ENCODE results near the gene C1GALT1. TPM values are rescaled to one million over a fixed set of nuclear protein-coding genes. Genes with fewer than 3 reads are reported as not detected.

C1GALT1 gene
- total and polyA plus RNA-seq, 4 donors = 27.6 to 36.1 (median 34.1) TPM

- H3K36me3 ChIP-seq (ENCODE audit: control insufficient read depth, insufficient read depth, low read length) = no peaks in the 10 kb centered on the region
- no CpG with 5 or more reads among the region's 2 CpGs for WGBS (ENCODE audit: insufficient coverage)
- no peak for DNase-seq (ENCODE audit: low read depth in 4 of 6, low spot score in 6 of 6)
Observed at GRCh38 chr7:7228472-7228871, 46.1 kb downstream of the C1GALT1 start.

GRCh38 chr7:7228967-7229366 lies 46.6 kb downstream of the C1GALT1 start:
- DNase-seq (ENCODE audit: low read depth in 4 of 6, low spot score in 6 of 6) = peak in 4 of 6 donors; percentile 7 to 51 (median 20)
- H3K27me3 ChIP-seq (ENCODE audit: control insufficient read depth, insufficient read depth, low read length) = no peaks in the 10 kb centered on the region
- H3K27ac ChIP-seq (ENCODE audit: low read depth, low read length) = peak overlapping the region; percentile 52
- no peak overlapping the region for H3K4me3 ChIP-seq (ENCODE audit: low read depth, low read length)
- no peaks in the 10 kb centered on the region for H3K36me3 ChIP-seq (ENCODE audit: control insufficient read depth, insufficient read depth, low read length)
- WGBS (ENCODE audit: insufficient coverage) = 44% methylated on average over 1 of the region's 1 CpG
- peaks cover 2% of the 10 kb centered on the region for H3K9me3 ChIP-seq (ENCODE audit: control insufficient read depth, insufficient read depth, low read length)
- H3K4me1 ChIP-seq (ENCODE audit: control insufficient read depth, insufficient read depth, low read length) = no peaks in the 10 kb centered on the region

More at GRCh38 chr7:7228472-7228871, 46.1 kb downstream of the C1GALT1 start:
- H3K4me3 ChIP-seq (ENCODE audit: low read depth, low read length) = no peak overlapping the region
- H3K4me1 ChIP-seq (ENCODE audit: control insufficient read depth, insufficient read depth, low read length) = no peaks in the 10 kb centered on the region
- H3K9me3 ChIP-seq (ENCODE audit: control insufficient read depth, insufficient read depth, low read length) = peaks cover 2% of the 10 kb centered on the region
- H3K27ac ChIP-seq (ENCODE audit: low read depth, low read length) = peak overlapping the region; percentile 52
- H3K27me3 ChIP-seq (ENCODE audit: control insufficient read depth, insufficient read depth, low read length) = no peaks in the 10 kb centered on the region

GRCh38 chr7:7231000-7231399 lies 48.7 kb downstream of the C1GALT1 start:
- H3K9me3 ChIP-seq (ENCODE audit: control insufficient read depth, insufficient read depth, low read length) = peaks cover 2% of the 10 kb centered on the region
- DNase-seq (ENCODE audit: low read depth in 4 of 6, low spot score in 6 of 6) = no peak
- no peak overlapping the region for H3K4me3 ChIP-seq (ENCODE audit: low read depth, low read length)
- no peaks in the 10 kb centered on the region for H3K27me3 ChIP-seq (ENCODE audit: control insufficient read depth, insufficient read depth, low read length)
- no CpG with 5 or more reads among the region's 1 CpG for WGBS (ENCODE audit: insufficient coverage)
- H3K4me1 ChIP-seq (ENCODE audit: control insufficient read depth, insufficient read depth, low read length) = no peaks in the 10 kb centered on the region
- no peak overlapping the region for H3K27ac ChIP-seq (ENCODE audit: low read depth, low read length)
- no peaks in the 10 kb centered on the region for H3K36me3 ChIP-seq (ENCODE audit: control insufficient read depth, insufficient read depth, low read length)

GRCh38 chr7:7231865-7232264 lies 49.5 kb downstream of the C1GALT1 start:
- Histone ChIP-seq H3K36me3 (ENCODE audit: control insufficient read depth, insufficient read depth, low read length) (no peaks in the 10 kb centered on the region), H3K4me1 (ENCODE audit: control insufficient read depth, insufficient read depth, low read length) (no peaks in the 10 kb centered on the region), H3K27ac (ENCODE audit: low read depth, low read length) (no peak overlapping the region), H3K9me3 (ENCODE audit: control insufficient read depth, insufficient read depth, low read length) (peaks cover 2% of the 10 kb centered on the region), H3K4me3 (ENCODE audit: low read depth, low read length) (no peak overlapping the region), H3K27me3 (ENCODE audit: control insufficient read depth, insufficient read depth, low read length) (no peaks in the 10 kb centered on the region)
- no CpG with 5 or more reads among the region's 3 CpGs for WGBS (ENCODE audit: insufficient coverage)
- no peak for DNase-seq (ENCODE audit: low read depth in 4 of 6, low spot score in 6 of 6)

GRCh38 chr7:7235347-7235746 lies 53.0 kb downstream of the C1GALT1 start:
- no peak for DNase-seq (ENCODE audit: low read depth in 4 of 6, low spot score in 6 of 6)
- no peaks in the 10 kb centered on the region for H3K27me3 ChIP-seq (ENCODE audit: control insufficient read depth, insufficient read depth, low read length)
- peaks cover 2% of the 10 kb centered on the region for H3K9me3 ChIP-seq (ENCODE audit: control insufficient read depth, insufficient read depth, low read length)
- WGBS (ENCODE audit: insufficient coverage) = no CpG with 5 or more reads among the region's 3 CpGs
- H3K4me1 ChIP-seq (ENCODE audit: control insufficient read depth, insufficient read depth, low read length) = no peaks in the 10 kb centered on the region
- H3K27ac ChIP-seq (ENCODE audit: low read depth, low read length) = no peak overlapping the region
- H3K4me3 ChIP-seq (ENCODE audit: low read depth, low read length) = no peak overlapping the region
- H3K36me3 ChIP-seq (ENCODE audit: control insufficient read depth, insufficient read depth, low read length) = no peaks in the 10 kb centered on the region

- H3K4me1 ChIP-seq (ENCODE audit: control insufficient read depth, insufficient read depth, low read length) = no peaks in the 10 kb centered on the region
- no peaks in the 10 kb centered on the region for H3K36me3 ChIP-seq (ENCODE audit: control insufficient read depth, insufficient read depth, low read length)
- peaks cover 2% of the 10 kb centered on the region for H3K9me3 ChIP-seq (ENCODE audit: control insufficient read depth, insufficient read depth, low read length)
- WGBS (ENCODE audit: insufficient coverage) = no CpG with 5 or more reads among the region's 1 CpG
- no peak for DNase-seq (ENCODE audit: low read depth in 4 of 6, low spot score in 6 of 6)
- no peaks in the 10 kb centered on the region for H3K27me3 ChIP-seq (ENCODE audit: control insufficient read depth, insufficient read depth, low read length)
- H3K27ac ChIP-seq (ENCODE audit: low read depth, low read length) = no peak overlapping the region
- no peak overlapping the region for H3K4me3 ChIP-seq (ENCODE audit: low read depth, low read length)
Observed at GRCh38 chr7:7236041-7236440, 53.7 kb downstream of the C1GALT1 start.

- peak in 1 of 6 donors; percentile 5 for DNase-seq (ENCODE audit: low read depth in 4 of 6, low spot score in 6 of 6)
- no peaks in the 10 kb centered on the region for H3K36me3 ChIP-seq (ENCODE audit: control insufficient read depth, insufficient read depth, low read length)
- H3K27me3 ChIP-seq (ENCODE audit: control insufficient read depth, insufficient read depth, low read length) = no peaks in the 10 kb centered on the region
- no peak overlapping the region for H3K4me3 ChIP-seq (ENCODE audit: low read depth, low read length)
- WGBS (ENCODE audit: insufficient coverage) = 63% methylated on average over 2 of the region's 4 CpGs
- H3K27ac ChIP-seq (ENCODE audit: low read depth, low read length) = no peak overlapping the region
- H3K9me3 ChIP-seq (ENCODE audit: control insufficient read depth, insufficient read depth, low read length) = no peaks in the 10 kb centered on the region
- H3K4me1 ChIP-seq (ENCODE audit: control insufficient read depth, insufficient read depth, low read length) = no peaks in the 10 kb centered on the region
Observed at GRCh38 chr7:7237201-7237977, 55.0 kb downstream of the C1GALT1 start.

- Histone ChIP-seq H3K27ac (ENCODE audit: low read depth, low read length) (no peak overlapping the region), H3K36me3 (ENCODE audit: control insufficient read depth, insufficient read depth, low read length) (no peaks in the 10 kb centered on the region), H3K27me3 (ENCODE audit: control insufficient read depth, insufficient read depth, low read length) (no peaks in the 10 kb centered on the region), H3K4me3 (ENCODE audit: low read depth, low read length) (no peak overlapping the region), H3K9me3 (ENCODE audit: control insufficient read depth, insufficient read depth, low read length) (no peaks in the 10 kb centered on the region), H3K4me1 (ENCODE audit: control insufficient read depth, insufficient read depth, low read length) (no peaks in the 10 kb centered on the region)
- WGBS (ENCODE audit: insufficient coverage) = no CpG with 5 or more reads among the region's 1 CpG
- no peak for DNase-seq (ENCODE audit: low read depth in 4 of 6, low spot score in 6 of 6)
Observed at GRCh38 chr7:7237978-7238267, 55.6 kb downstream of the C1GALT1 start.

GRCh38 chr7:7239346-7239745 lies 57.0 kb downstream of the C1GALT1 start:
- H3K4me1 ChIP-seq (ENCODE audit: control insufficient read depth, insufficient read depth, low read length) = no peaks in the 10 kb centered on the region
- H3K9me3 ChIP-seq (ENCODE audit: control insufficient read depth, insufficient read depth, low read length) = no peaks in the 10 kb centered on the region
- no peak overlapping the region for H3K27ac ChIP-seq (ENCODE audit: low read depth, low read length)
- no peaks in the 10 kb centered on the region for H3K27me3 ChIP-seq (ENCODE audit: control insufficient read depth, insufficient read depth, low read length)
- H3K36me3 ChIP-seq (ENCODE audit: control insufficient read depth, insufficient read depth, low read length) = no peaks in the 10 kb centered on the region
- H3K4me3 ChIP-seq (ENCODE audit: low read depth, low read length) = no peak overlapping the region
- WGBS (ENCODE audit: insufficient coverage) = no CpG with 5 or more reads among the region's 1 CpG
- DNase-seq (ENCODE audit: low read depth in 4 of 6, low spot score in 6 of 6) = no peak

GRCh38 chr7:7242899-7243298 lies 60.6 kb downstream of the C1GALT1 start:
- no peak overlapping the region for H3K27ac ChIP-seq (ENCODE audit: low read depth, low read length)
- 75% methylated on average over 1 of the region's 3 CpGs for WGBS (ENCODE audit: insufficient coverage)
- H3K27me3 ChIP-seq (ENCODE audit: control insufficient read depth, insufficient read depth, low read length) = no peaks in the 10 kb centered on the region
- no peaks in the 10 kb centered on the region for H3K9me3 ChIP-seq (ENCODE audit: control insufficient read depth, insufficient read depth, low read length)
- DNase-seq (ENCODE audit: low read depth in 4 of 6, low spot score in 6 of 6) = no peak
- no peaks in the 10 kb centered on the region for H3K4me1 ChIP-seq (ENCODE audit: control insufficient read depth, insufficient read depth, low read length)
- H3K4me3 ChIP-seq (ENCODE audit: low read depth, low read length) = no peak overlapping the region
- peaks cover 2% of the 10 kb centered on the region for H3K36me3 ChIP-seq (ENCODE audit: control insufficient read depth, insufficient read depth, low read length)

All from spinal cord (tissue), 10 donors.